ENCODE data around the gene DYSF.

Gene DYSF

DNA sequence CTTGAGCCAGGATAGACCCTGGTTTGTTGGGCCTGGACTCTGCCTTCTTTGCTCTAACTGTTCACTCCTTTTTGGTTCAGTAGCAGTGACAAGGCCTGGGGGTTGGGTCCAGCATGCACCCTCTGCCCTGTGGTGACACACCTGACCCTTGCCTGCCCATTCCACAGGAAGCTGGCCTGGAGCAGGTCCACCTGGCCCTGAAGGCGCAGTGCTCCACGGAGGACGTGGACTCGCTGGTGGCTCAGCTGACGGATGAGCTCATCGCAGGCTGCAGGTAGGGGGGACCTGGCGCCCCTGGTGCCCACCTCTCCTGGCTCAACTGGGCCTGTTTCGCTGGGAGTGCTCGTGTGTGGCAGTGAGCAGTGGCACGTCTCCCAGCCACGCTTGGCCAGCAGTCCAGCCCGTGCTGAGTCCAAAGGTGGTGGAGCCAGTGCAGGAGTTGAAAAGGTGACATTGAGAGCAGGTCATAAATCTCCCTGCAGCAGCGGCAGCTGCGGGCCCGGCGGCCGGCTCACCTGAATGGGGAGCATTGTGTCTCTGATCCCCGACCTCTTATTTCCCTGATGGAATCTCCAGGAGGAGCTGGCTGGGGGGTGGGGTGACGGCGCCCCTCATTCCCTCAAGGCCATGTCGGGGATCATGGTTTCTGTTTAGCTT, 102.6 kb downstream of the DYSF start:
- no peak for DNase-seq

GRCh38 chr2:71556692-71557250, 103.4 kb downstream of the DYSF start:
- no peak for DNase-seq

GRCh38 chr2:71557321-71557720, 104.0 kb downstream of the DYSF start:
- no peak for DNase-seq

DNA sequence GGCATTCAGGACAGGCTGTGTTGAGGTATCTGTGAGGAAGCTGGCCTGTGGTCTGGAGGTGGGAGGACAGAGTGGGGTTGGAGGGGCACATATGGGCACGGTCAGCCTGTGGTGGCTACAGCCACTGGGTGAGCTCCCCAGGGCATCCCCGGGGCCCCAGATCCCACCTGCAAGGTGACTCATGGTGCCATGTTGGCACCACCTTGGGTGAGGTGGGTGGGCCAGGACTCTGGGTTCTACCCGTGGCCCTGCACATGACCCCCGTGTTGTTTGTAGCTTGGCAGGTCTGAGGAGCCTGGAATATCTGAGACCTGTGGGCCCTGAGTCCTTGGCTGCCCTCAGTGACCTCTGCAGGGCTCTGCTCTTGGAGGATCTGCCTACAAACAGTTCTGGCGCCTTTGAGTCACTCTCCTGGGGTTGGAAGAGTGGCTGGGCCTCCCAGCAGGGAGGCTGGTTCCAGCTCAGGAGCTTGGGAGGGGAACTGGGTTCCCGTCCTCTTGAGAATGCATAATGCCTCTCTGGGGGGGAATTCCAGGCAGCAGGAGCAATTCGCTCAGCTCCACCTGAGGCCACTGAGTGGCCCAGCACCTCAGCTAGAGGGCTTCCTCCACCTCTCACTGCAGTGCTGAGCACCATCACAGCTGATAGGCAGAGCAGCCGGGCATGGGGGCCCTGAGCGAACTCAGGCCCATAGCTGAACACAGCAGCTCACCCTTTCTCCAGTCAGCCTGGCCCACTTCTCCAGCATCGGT, 105.1 kb downstream of the DYSF start:
- no peak for DNase-seq

GRCh38 chr2:71559080-71559827, 105.9 kb downstream of the DYSF start:
- DNase-seq: no peak

- no peak for DNase-seq
These were observed 106.7 kb downstream of the DYSF start for GRCh38 chr2:71559828-71560637.

- DNase-seq: no peak
These were observed 107.3 kb downstream of the DYSF start for GRCh38 chr2:71560638-71561011.

GRCh38 chr2:71561441-71562267, 108.3 kb downstream of the DYSF start:
- DNase-seq: no peak

DNA sequence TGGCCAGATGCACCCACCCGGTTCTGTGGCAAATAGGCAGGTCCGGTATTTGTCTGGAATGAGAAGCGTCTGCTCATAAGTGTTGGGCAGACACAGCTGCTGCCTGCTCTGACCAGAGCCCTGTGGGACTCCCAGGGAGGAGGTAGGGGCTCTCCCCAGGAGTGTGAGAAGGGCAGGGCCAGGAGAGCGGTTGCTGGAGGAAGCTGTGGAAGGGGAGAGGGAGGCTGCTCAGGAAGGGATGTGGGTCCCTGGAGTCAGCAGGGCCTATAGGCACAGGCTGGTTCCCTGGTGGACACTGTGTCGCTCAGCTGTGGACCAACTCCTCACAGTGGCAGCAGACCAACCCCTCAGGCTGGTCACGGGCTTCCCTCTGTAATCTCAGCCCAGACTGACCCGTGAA, 109.2 kb downstream of the DYSF start:
- DNase-seq: no peak

- DNase-seq: no peak
These were observed 110.5 kb downstream of the DYSF start for GRCh38 chr2:71563872-71564271.

DNA sequence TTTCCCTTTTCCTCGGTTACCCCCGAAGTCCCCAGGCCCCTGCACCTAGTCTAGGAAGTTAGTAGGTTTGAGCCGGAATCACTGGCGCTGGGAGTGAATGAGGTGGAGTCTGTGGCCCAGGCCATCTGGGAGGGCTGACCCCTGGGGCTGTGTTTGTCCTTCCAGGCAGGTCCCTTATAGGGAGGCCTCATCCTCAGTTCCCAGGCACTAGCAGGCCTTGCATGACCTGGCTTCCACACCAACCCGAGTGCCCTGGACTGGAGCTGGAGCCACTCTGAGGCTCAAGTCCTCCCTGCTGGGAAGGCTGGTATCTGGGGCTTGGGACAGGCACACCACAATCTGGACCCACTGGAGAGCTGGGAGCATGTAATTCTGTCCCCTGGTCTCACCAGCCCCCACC, 111.0 kb downstream of the DYSF start:
- no peak for DNase-seq

DNA sequence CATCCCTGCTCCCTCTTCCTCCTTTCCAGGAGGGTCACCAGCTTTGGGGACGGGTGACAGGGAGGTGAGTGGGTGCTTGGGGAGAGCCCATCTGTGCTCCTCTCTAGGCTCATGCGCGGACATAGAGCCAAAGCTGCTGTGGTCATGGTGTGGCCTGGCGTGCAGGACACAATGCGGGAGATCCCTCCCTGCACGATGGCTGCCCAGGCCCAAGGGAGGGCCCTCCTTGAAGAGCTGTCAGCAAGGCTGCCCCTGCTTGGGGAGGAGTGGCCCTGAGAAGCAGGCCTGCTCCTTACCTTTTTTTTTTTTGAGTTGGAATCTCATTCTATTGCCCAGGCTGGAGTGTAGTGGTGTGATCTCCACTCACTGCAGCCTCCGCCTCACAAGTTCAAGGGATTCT, 111.4 kb downstream of the DYSF start:
- DNase-seq: no peak

DNA sequence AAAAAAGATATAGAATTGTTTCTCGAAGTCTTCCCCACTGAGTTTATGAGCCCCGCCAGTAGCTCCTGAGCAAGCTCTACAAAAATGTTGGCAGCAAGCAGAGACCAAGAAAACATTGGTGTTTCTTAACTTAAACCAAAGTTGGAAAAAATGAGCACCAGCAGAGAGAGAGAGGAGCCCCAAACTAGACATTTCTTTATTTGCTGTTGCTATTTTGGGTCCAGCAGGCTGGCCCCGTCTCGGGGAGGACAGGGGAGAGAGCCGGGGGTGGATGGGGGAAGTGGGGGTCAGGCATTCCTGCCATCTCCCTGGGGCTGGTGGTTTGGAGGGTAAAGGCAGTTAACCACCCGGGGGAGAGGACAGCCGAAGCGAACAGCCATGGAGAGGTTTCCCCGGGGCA, 113.0 kb downstream of the DYSF start:
- no peak for DNase-seq

DNA sequence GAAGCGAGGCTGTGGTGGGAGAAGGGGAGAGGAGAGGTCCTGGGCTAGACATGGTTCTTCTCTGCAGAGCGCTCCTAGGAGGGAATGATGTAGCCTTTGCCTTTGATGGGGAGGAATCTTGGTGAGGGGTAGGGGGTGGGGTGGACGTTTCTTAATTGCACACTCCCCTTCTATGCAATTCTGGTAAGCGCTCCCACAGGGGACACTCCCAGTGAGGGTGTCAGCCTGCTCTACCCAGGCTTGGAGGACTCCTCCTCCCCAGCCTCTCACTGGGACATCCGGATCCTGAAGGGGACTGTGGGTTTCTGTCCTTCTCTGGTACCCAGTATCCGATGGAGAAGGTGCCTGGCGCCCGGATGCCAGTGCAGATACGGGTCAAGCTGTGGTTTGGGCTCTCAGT, 114.3 kb downstream of the DYSF start:
- DNase-seq: no peak

DNA sequence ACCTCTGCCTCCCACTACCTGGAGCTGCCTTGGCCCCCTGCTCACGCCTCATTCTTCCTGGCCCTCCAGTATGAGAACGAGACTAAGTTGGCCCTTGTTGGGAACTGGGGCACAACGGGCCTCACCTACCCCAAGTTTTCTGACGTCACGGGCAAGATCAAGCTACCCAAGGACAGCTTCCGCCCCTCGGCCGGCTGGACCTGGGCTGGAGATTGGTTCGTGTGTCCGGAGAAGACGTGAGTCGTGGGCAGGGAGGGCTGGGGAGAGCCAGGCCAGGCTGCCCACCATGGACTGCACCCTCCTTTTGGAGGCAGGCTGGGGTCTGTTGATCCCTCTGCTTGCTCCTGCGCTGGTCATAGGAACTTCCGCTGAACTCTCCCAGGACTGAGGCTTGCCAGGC, 114.7 kb downstream of the DYSF start:
- DNase-seq: no peak

GRCh38 chr2:71570511-71570910, 117.2 kb downstream of the DYSF start:
- DNase-seq: no peak

DNA sequence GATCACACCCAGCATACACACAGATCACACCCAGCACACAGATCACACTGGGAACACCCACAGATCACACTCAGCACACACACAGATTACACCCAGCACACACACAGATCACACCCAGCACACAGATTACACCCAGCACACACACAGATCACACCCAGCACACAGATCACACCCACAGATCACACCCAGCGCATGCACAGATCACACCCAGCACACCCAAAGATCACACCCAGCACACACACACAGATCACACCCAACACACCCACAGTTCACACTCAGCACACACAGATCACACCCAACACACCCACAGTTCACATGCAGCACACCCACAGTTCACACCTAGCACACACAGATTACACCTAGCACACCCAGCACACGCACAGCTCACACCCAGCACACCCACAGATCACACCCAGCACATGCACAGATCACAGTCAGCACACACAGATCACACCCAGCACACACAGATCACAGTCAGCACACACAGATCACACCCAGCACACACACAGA, 117.6 kb downstream of the DYSF start:
- DNase-seq: no peak

DNA sequence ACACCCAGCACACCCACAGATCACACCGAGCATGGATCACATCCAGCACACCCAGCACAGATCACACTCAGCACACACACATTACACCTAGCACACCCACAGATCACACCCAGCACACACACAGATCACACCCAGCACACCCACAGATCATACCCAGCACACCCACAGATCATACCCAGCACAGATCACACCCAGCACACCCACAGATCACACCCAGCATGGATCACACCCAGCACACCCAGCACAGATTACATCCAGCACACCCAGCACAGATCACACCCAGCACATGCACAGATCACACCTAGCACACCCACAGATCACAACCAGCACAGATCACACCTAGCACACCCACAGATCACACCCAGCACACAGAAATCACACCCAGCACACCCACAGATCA, 118.6 kb downstream of the DYSF start:
- DNase-seq: no peak

GRCh38 chr2:71575966-71576365, 122.6 kb downstream of the DYSF start:
- DNase-seq: no peak

- no peak for DNase-seq
These were observed 123.2 kb downstream of the DYSF start for GRCh38 chr2:71576541-71576940.

- no peak for DNase-seq
These were observed 123.8 kb downstream of the DYSF start for GRCh38 chr2:71577209-71577608.
